ENCODE measurements around the gene C22orf42.
"Not testable (repeated sequence)": the region's sequence is repeated elsewhere in the genome, so short reads cannot be mapped to it uniquely, and the experiment has no call there.

C22orf42 gene, protein sequence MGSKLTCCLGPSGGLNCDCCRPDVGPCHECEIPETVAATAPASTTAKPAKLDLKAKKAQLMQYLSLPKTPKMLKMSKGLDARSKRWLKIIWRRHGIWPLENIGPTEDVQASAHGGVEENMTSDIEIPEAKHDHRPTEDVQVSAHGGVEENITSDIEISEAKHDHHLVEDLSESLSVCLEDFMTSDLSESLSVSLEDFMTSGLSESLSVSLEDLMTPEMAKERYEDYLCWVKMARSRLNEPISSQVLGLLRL

DNA sequence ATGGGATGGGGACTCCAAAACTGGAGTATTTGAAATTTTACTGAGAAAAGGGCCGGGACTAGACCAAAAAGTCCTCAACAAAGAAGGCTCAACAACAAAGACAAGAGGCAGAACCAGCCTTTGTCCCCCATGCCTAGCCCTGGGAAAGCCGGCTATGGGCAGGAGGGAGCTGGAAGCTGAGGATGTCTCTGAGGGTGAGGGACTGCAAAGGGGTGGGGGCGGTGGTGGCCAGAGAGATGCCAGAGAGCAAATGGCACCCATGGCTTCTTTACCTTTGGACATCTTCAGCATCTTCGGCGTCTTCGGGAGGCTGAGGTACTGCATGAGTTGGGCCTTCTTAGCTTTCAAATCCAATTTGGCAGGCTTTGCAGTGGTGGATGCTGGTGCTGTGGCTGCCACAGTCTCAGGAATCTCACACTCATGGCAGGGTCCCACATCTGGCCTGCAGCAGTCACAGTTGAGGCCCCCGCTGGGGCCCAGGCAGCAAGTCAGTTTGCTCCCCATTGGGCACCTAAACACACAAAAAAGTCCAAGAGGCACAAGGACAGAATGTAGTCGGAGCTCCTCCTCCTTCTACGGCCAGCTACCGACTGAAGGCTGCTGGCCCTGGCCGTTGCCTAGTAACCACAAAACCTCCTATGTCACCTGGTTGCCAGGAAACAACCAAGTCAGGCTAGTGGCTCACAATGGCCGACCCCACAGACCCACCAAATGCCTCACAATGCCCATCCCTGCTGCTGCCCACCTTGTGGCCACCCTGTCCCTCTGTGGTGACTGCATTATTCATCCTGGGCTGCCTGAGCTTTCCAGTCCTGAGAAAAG is at the start of gene C22orf42:
C22orf42 (minus strand) TSS at position 592 of the 822 bp plus-strand sequence; CDS start at position 504, 88 bp downstream.
- DNase-seq (ENCODE audit: low spot score), result no peak

DNA sequence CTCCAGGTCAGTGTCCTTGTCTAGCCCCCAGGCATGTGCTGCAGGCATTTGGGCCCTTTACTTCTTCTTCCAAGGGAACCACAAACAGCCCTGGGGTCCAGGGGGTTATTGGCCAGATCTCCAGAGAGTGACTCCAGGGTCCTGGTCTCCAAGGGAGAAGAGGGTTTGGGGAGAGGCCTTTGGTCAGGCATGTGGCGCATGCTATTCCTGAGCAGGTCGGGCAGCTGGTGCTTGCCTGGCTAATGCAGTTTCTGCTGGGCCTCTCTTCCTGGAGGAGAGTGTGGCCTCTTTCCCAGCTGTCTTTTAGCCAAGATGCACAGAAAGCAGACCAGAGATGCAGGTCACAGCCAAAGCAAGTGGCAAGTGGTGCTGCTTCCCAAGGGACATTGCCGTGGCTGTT is 49.6 kb upstream of the C22orf42 start:
- no peak for DNase-seq (ENCODE audit: low spot score)

DNA sequence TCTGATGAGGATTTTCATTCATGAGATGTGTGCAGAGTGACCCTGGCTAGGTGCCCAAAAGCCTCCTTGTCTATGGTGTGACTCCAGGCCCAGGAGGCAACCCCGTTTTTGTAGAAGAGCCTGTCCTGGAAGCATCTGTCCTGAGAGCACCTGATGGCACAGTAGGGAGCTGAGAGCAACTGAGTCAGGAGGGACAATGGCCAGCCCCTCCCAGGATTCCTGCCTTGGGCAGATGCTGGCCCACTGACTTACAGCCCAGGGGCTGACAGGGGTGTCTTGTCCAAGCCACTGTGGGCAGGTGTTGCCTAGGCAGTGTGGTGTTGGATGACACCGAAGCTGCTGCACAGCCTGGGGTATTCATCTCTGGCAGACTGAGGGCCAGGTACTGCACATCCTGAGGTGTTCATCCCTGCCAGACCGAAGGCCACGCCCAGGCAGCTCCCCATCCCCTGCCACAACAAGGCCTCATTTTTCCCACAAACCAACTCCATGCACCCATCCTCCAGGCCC is 48.9 kb upstream of the C22orf42 start:
- no peak for DNase-seq (ENCODE audit: low spot score)

DNA sequence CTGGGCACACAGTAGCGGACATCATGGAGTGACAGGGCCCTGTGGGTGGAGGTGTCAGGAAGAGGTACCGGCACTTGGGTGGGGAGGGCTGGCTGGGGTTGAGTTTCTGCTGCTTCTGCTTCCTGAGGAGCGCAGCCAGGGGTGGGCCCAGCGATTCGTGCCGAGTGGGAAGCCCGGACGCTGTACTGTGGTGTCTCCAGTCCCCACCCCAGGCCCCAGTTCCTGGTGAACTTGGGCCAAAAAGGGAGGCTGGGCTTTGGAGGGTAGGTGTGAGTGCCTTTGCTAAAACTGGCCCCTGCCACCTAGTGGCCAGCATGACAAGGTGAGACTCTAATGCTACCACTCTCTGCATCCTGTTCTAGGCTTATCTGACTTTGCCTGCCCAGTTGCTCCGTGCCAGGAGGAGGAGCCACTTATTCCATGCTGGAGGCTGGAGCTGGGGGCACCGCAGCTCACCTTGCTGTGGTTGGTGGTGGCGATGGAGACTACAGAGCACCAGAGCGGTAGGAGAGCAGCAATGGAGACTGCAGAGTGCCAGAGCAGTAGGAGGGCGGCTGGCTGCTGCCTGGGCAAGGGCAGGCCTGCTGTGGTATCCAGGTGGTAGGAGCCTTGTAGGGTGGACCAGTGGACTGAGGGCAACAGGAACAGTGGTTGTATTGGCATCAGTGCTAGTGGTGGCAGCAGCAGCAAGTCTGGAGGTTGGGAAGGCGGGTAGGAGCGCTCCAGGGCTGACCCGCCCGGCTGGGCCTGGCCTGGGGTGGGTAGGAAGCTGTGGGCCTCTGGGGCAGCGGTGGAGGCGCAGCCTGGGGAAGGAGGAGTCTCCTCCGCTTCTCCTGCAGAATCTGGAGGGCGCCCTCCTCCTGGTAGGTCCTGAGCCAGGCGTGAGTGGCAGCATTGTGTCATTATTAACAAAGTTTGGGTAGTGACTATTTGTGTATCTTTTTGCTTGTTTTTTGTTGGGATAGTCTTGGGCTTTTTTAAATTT is 48.0 kb upstream of the C22orf42 start:
- peak; percentile 40 for DNase-seq (ENCODE audit: low spot score)

DNA sequence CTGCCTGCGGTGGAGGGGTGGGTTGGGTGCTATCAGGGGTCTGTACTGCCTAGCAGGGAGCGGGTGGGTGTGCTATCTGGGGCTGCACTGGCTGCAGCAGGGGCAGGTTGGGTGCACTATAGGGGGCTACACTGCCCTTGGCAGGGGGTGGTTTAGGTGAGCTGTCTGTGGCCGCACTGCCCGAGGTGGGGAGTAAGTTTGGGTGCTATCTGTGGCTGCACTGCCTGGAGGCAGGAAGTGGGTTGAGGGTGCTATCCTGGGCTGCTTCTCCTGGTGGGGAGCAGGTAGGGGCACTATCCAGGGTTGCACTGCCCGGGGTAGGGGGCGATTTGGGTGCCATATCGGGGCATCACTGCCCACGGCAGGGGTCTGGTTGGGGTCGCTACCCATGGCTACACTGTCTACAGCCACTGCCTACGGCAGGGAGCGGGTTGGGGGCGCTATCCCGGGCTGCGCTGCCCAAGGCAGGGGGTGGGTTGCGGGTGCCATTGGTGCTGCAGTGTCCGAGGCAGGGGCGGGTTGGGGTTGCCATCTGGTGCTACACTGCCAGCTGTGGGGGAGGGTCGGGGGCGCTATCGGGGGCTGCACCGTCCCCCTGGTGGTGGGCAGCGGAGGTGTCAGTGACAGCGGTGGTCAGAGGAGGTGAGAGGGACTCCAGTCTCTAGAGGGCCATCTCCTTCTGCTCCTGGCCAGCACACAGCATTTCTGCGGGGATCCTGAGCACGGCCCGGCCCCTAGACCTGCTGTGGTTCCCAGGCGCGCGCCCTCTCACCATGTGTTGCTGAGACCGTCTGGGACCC is 47.1 kb upstream of the C22orf42 start:
- no peak for DNase-seq (ENCODE audit: low spot score)

DNA sequence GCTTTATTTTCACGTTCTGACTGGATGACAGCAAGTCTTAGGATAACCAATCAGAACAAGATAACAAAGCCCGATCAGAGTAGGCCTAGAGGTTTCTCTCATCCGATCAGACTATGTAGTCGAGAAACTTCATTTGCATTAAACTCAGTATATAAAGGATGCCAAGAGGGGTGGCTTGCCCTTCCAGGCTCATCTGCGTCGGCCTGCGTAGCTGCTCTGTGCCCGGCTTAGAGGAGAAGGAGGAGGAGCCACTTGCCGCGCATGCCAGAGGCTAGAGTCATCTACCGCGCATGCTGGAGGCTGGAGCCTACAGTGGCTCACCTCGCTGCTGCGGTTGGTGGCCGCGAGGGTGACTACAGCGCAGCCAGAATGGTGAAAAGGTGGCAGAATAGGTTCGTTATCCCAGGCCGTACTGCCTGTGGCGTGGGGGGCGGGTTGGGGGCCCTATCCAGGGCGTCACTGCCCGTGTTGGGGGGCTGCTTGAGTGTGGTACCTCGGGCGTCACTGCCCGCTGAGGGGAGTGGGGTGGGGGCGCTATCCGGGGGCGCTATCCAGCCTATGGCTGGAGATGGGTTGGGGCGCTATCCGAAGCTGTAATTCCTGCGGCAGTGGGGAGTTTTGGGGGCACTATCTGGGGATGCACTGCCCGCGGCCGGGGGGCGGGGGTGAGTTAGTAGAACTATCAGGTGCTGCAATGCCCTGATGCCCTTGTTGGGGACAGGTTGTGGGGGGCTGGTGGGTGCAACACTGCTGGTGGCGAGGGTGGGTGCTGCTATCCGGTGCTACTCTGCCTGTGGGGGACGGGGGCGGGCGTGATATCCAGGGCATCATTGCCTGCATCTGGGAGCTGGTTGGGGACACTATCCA is 46.0 kb upstream of the C22orf42 start, which contains the start of gene RFPL2:
RFPL2 (minus strand) TSS at position 218 of the 867 bp plus-strand sequence. CDS start 2,622 bp downstream, outside the sequence.
- DNase-seq (ENCODE audit: low spot score), result peak; percentile 91

DNA sequence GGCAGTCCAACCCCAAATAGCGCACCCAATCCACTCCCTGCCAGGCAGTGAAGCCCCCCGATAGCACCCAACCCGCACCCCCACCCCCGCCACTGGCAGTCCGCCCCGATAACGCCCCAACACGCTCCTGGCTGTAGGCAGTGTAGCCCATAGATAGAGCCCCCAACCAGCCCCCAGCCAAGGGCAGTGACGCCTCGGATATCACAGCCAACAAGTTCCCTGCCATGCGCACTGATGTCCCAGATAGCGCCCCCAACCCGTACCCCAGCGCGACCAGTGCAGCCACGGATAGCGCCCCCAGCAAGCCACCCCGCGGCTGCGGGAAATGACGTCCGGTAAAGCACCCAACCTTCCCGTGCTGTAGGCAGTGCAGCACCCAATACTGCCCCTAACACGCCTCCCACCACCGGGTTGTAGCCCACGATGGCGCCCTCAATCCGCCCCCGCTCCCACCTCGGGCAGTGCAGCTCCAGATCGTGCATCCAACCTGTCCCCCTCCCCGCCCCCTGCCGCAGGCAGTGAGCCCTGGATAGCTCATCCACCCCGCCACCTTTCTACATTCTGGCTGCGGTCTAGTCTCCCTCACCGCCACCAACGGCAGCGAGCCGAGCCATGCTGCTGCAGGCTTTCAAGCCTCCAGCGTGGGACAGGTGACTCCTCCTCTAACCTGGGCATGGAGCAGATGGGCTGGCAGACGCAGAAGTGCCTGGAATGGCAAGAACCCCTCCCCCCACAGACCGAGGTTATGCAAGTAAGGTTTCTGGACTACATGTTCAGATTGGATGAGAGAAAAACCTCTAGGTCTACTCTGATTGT is 45.1 kb upstream of the C22orf42 start:
- peak; percentile 2 for DNase-seq (ENCODE audit: low spot score)

DNA sequence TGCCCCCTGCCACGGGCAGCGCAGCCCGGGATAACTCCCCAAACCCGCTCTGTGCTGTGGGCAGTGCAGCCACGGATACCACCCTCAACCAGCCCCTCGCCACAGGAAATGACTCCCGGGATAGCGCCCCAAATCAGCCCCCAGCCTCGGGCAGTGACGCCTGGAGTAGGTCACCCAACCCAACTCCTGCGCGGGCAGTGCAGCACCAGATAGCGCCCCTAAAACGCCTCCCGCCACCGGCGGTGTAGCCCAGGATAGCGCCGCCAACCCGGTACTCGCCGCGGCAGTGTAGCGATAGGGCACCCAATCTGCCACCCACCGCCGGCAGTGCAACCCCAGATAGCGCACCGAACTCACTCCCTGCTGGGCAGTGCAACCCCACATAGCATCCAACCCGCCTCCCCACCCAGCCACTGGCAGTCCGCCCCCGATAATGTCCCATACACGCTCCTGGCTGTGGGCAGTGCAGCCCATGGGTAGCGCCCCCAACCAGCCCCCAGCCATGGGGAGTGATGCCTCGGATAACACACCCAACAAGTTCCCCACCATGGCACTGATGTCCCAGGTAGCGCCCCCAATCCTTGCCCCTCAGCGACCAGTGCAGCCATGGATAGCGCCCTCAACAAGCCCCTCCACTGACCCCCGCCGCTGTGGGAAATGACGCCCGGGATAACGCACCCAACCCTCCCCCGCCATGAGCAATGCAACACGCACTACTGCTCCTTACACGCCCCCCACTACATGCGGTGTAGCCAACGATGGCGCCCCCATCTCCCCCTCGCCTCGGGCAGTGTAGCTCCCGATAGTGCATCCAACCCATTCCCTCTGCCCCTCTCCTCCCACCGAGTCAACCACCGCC is 44.3 kb upstream of the C22orf42 start:
- DNase-seq (ENCODE audit: low spot score), result no peak

DNA sequence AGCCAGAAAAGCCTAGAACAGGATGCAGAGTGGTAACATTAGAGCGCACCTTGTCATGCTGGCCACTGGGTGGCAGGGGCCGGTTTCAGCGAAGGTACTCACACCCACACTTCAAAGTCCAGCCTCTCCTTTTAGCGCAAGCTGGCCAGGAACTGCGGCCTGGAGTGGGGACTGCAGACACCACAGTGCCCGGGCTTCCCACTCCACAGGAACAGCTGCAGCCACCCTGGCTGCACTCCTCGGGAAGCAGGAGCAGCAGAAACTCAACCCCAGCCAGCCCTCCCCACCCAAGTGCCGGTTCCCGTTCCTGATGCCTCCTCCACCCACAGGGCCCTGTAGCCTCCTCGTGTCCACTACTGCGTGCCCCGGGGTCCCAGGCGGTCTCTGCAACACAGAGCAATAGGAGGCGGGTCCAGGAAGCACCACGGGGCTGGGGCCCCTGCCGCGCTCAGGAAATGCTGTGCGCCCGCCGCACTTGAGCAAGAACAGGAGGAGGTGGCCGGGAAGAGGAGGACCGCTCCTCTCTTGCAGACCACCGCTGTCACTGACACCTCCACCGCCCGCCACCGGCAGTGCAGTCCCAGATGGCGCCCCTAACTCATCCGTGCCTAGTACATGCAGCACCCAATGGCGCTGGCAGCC is 43.6 kb upstream of the C22orf42 start:
- DNase-seq (ENCODE audit: low spot score), result peak; percentile 50

DNA sequence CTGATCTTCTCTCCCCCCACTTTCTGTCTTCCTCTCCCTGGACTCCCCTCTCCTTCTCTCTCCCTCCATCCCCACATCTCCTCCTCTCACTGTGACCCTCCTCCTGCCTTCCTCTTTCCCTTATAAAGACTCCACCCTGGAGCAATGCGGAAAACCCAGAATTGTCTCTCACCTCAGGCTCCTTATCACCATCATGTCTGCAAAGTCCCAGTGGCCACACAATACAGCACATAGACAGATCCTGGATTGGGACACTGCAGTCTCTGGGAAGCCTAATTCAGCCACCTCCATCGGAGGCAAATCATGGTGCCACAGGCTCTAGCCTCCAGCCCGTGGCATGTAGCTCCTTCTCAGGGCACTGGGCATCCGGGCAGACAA is 43.0 kb upstream of the C22orf42 start:
- no peak for DNase-seq (ENCODE audit: low spot score)

DNA sequence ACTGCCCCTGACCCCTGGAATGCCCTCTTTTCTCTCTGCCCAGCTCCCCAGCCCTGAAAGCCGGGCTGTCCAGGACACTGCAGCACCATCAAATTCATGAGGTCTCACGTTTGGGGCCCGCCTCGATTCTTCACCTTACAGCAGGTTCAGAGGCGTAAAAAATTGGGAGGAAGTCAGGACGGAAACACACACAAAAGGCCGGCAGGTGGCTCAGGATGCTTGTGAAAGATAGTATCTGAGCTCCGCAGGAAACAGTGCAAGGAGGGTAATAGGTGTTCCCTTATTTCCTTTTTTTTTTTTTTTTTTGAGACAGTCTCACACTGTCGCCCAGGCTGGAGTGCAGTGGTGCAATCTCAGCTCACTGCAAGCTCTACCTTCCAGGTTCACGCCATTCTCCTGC is 41.6 kb upstream of the C22orf42 start:
- no peak for DNase-seq (ENCODE audit: low spot score)

DNA sequence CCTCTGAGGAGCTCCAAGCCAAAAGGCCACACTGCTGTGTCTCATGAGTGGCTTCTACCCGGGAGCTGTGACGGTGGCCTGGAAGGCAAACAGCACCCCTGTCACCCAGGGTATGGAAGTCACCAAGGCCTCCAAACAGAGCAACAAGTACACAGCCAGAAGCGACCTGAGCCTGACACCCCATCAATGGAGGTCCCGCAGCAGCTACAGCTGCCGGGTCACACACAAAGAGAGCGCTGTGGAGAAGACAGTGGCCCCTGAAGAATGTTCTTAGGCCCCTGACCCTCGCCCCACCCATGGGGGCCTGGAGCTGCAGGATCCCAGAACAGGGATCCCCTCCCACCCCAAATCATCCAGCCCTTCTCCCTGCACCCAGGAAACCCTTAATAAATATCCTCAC is 40.9 kb upstream of the C22orf42 start:
- no peak for DNase-seq (ENCODE audit: low spot score)

DNA sequence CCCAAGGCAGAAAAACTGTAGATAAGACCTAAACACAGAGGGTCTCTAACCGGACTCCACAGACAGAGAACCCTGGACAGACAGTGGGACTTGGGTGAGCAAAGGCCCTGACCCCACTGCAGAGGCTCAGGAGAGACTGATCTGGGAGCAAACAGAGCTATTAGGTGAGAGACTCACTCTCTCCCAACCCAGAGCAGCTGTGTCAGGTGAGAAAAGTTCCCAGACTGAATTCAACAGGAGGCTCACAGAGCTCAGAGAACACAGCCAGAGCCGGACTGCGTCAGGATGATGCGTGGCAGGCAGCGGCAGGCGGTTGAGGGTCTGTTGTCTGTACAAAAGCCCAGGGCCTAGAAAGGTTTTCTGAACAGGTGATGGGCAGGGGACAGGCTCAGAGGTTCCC is 40.2 kb upstream of the C22orf42 start:
- no peak for DNase-seq (ENCODE audit: low spot score)

DNA sequence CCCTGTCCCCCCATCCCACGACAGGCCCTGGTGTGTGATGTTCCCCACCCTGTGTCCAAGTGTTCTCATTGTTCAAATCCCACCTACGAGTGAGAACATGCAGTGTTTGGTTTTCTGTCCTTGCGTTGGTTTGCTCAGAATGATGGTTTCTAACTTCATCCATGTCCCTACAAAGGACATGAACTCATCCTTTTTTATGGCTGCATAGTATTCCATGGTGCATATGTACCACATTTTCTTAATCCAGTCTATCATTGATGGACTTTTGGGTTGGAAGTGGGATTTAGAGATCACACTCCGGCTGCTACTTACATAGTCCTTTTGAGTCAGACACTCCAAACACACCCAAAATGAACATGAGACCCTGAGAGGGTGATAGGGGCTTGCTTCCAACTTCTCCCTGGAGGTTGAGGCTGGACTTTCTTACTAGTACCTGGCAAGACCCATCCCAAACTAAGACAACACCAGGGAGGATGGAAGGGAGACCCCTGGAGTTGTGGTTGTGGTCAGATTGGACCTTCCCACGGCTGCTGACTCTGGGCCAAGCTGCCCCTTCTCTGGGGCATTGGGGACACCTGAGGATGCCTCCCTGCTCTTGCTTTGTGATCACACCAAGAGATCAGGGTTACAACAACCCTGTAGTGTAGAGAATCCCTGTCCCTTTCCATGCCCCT is 38.6 kb upstream of the C22orf42 start:
- not testable (repeated sequence) for DNase-seq (ENCODE audit: low spot score)

DNA sequence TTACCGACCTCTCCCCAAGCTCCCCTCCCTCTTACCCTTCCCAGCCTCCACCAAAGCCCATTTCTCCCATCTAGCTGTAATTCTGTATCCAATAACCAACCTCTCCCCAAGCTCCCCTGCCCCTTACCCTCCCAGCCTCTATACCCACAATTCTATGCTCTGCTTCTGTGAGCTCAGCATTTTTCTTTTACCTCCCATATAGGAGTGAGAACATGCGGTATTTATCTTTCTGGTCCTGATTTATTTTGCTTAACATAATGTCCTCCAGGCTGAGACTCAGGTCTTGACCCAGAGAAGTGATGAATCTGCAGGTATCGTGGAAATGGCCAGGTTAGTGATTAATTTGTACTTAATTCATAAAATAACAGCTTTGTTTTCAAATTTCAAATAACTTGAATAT is 36.8 kb upstream of the C22orf42 start:
- DNase-seq (ENCODE audit: low spot score), result not testable (repeated sequence)

DNA sequence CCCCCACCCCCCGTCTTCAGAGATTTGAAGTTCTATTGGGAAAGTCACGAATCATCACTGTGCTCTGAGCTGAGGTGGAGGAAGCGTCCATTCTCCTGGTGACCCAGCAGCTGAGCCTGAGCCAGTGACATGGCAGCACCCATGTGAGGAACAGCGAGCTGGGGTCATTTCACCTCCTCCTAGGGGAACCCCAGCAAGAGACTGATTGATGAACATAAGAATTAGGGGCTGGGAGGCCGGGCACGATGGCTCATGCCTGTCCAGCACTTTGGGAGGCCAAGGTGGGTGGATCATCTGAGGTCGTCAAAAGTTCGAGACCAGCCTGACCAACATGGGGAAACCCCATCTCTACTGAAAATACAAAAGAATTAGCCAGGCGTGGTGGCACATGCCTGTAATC is 34.2 kb upstream of the C22orf42 start:
- DNase-seq (ENCODE audit: low spot score), result not testable (repeated sequence)

DNA sequence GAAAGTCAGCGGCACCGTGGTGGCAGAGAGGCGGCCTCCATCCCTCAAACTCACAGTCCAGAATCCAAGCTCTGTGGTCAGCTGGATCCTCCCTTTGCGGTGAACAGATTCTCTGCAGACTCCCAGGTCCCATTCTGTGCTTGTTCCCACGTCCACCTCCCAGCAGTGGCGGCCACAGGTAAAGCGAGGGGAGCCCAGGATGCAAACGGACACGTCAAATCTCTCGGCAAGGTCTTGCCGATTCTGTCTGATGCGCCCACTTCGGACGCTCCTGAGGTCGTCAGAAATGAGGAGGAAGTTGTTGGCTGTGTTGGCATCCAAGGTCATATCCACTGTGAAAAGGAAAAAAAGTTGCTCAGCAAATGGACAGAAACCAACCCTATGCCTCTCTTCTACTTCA is 31.9 kb upstream of the C22orf42 start:
- not testable (repeated sequence) for DNase-seq (ENCODE audit: low spot score)

Data from LoVo (cell line).